ENCODE results near the gene CAMTA2.

Gene CAMTA2

GRCh38 chr17:4919511-4920047, 67.9 kb downstream of the CAMTA2 start:
- no peak for DNase-seq (ENCODE audit: low spot score)
- no peak for TF ChIP-seq CTCF (IDR thresholded peaks at IDR 0.05; ENCODE audit: extremely low read depth, missing control alignments)

Data from GM20000 (cell line).